Measurements from ENCODE around the gene PTPRE.

The PTPRE gene

DNA sequence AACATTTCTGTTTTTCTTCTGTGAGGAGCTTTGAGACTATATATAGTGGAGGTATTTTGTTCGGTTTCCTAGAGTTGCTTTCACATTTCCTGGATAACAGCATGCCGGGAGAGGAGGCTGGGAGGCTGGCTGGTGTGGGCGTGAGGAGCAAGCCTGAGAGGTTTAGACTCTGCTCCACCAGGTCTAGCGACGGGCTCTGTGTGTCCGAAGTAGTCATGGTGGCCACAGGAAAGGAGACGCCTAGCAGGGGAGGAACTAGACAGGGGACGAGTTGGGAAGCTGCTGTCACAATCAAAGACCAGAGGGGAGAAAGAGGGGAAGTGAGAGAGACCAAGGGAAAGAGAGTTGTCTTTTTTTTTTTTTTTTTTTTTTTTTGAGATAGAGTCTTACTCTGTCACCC, 19.6 kb downstream of the PTPRE start:
- no peak for DNase-seq

DNA sequence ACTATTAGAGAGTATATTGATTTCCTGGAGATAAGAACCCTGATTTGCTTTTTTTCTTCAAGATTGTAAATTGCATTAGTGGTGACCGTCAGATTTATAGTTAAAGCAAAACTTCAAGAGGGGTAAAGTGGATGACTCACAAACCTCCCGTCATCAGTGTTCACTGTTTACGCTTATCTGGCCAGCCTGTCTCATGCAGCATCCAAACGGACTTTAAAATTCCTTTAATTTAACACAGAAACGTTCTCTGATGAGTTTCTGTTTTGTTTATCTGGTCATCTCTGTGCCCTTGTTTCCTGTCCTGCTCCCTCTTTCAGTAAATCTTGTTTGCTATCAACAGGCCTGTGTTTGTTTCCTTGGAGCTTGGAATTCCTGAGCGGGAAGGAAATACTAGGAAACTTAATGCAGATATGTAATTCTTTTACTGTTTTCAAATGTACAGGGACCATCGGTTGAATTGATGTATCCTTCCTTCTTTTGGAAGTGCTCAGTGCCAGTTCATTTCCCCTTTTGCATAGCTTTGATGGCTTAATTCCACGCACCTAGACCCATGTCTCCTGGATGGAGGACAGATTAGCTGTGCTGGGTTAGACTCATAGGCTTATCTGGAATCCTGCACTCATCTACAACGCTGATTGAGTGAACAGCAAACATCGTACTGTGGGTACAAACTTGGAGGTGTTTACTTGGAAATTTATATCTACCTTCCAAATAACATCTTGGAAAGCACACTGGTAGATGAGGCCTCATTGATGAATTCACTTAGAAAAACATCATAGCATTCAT, 21.3 kb downstream of the PTPRE start:
- no peak for DNase-seq

DNA sequence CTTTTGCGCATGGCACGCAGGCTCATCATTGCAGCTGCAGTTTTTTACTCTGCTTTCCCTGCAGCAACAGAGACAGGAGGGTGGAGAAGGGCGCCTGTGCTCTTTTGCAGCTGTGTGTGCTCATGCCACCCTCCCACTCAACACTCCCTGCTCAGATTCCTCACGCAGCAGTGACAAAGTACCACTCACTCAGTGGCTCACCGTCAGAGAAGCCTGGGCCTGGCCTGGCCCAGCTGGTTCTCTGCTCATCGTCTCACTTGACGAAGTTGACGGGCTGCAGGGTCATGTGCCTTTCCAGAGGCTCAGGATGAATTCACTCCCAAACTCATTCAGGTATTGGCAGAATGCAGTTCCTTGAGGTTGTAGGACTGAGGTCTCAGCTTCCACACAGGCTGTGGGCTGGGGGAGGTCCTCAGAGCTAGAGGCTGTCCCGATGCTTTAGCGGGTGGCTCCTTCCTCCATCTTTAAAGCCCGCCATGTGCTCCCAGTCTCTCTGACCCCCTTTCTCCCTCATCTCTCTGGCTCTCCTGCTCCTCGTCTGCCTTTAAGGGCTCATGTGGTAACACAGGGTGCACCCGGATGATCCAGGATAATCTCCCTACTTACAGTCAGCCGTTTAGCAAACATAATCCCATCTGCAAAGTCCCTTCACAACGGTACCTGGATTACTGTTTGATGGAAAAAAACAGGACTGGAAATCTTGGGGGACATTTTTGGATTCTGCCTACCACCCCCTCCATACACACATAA, 25.8 kb downstream of the PTPRE start:
- DNase-seq, result no peak

DNA sequence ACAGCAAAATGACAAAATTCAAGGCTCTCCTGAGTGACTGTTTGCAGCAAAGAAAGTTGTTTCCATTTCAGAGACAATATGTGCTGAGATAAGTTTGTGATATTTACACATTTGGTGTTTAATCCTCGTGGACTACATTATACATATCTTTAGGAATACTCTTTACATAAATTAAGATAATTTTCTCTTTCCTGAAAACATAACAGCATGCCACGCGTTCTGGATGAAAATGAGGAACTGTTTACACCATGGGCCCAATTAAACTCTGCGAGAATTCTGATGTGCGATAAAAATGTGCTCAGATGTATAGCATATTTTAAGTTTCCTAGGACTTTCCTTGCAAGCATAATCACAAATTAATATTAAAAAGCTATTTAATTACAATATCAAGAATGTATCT, 26.4 kb downstream of the PTPRE start:
- DNase-seq, result no peak

DNA sequence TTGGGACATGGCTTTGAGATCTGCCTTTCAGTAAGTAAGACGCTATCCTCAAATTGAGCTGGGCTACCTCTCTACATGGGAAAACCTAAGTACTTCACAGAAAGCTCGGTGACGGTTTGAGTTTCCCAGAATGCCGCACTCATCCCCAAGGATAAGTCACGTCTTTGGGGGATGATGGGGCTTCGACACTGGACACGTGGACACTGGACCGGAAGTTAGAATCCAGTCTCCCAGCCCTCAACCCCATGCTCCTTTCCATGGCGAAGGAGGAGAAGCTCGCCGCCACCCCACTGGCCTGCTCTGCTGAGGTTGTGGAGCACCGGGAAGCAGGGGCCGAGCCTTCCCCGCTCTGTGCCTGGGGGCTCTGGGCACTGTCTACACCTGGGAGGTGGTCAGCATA, 27.5 kb downstream of the PTPRE start:
- no peak for DNase-seq

DNA sequence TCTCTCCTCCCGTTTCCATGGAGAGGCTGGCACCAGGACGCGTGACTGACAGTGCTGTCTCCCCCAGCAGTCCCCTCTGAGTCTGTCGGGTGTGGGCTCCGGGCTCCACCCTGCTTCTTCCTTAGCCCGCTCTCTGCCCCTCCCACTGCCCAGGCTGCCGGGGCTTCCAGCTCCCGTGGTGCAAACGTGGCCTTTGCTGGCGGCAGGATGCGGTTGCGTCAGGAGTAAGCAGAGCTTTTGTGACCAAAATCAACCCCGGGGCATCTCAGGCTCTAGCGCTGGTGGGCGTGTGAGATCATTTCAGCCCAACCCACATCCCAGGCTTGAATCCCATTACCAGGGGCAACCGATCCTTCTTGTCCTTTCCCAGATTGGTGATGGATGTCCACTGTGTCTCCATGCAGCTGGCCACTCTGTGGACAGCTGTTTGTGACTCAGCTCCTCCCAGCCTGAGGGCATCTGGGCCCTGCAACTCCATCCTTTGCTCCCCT, 28.2 kb downstream of the PTPRE start:
- no peak for DNase-seq

DNA sequence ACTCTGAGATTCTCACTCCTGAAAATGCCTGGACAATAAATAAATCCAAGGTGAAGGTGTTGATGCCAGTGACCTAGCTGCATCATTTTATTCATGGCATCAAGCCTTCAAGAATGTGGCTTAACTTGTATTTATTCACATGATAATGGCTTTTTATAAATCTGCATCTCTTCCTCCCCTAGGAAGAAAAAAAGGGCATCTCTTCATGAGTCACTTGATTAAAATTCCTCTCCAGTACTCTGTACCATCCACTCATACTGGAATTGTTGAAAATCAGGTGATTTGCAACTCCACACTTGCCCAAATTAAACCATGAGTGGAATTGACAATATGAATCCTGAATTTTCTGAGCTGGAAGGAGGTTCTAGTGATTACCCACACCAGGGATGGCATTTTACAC, 30.2 kb downstream of the PTPRE start:
- no peak for DNase-seq

DNA sequence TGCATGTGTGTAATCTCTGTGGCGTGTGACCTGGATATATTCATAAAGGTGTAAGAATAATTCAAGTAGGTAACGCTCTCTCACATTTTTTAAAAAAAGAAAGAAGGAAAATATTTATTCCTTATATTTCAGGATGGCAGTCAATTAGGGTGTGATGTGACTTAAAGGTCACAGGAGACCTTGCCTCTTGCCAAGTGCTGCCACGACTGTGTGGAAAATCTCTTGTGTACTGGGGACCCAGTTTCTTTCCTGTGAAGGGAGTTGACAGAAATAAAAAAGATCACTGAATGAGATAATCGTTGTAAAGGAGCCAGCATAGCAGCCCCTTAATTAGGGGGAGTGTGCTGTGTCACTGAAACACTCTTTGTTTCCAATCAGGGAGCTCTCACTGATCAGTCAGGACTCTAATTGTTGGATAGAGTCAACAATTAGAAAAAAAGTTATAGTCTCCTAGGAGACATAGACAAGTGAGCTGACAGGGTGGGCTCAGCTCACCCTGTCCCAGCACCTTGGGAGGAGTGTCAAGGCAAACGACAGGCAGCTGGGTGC, 31.1 kb downstream of the PTPRE start:
- DNase-seq, result no peak

DNA sequence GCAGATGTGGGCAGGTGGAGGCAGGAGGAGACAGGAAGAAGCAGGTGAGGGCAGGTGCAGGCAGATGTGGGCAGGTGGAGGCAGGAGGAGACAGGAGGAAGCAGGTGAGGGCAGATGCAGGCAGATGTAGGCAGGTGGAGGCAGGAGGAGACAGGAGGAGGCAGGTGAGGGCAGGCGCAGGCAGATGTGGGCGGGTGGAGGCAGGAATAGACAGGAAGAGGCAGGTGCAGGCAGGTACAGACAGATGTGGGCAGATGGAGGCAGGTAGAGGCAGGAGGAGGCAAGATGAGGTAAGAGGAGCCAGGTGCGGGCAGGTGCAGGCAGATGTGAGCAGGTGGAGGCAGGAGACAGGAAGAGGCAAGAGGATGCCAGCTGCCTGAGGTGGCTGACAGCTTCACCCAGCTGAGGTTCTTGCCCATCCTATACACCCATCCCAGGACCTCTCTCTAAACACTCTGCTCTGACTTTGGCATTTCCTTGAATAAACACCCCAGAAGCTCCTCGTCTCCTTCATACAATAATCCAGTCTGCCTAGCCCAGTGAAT, 33.0 kb downstream of the PTPRE start:
- DNase-seq, result no peak

DNA sequence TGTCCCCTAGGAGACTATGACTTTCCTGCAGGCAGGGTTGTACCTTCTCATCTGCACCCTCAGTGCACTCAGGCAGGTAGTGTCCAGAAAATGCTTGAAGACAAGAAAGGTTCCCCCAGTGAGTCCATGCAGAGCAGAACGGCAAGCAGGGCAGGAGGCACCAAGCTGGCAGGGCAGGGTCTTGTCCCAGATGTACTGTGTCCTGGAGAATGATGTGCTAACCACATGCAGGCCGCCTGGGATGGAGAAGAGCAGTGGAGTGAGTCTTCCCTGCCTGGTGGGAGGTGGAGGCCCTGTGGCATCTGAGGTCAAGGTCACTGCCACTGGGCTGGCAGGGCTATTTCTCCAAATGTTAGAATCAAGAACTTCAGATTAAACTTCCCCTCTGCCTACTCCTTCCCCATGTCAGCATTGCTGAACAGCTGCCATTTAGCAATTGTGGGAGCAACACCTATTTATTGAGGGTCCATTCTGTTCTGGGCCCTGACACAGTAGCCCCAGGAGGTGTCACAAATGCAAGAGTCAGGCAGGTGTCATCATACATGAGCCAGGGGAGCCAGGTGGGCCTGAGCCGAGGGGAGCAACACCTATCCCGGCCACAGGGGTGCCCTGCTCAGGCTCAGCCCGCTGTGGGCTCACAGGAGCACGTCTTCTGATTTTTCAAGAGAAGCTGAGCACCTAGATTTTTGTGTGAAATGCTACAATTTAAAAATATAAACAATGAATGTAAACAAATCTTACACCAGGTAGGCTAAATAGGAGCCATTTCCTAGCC, 34.1 kb downstream of the PTPRE start:
- DNase-seq, result no peak

DNA sequence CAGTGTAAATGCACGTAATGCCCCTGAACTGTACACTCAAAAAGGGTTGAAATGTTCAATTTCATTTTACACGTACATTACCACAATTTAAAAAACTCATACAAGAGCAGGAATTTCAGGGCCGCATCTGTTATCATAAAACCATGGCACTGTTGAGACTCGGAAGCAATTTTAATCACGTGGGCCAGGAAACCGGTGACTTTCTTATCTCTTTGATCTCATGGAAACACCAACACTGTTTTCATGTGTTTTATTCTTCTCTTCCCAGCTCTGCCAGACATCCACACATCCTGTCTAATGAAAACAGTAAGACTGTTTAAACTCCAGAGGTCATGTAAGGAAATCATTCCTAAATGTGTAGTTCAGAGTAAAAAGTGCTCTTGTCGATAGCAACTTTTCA, 35.9 kb downstream of the PTPRE start:
- DNase-seq, result no peak

DNA sequence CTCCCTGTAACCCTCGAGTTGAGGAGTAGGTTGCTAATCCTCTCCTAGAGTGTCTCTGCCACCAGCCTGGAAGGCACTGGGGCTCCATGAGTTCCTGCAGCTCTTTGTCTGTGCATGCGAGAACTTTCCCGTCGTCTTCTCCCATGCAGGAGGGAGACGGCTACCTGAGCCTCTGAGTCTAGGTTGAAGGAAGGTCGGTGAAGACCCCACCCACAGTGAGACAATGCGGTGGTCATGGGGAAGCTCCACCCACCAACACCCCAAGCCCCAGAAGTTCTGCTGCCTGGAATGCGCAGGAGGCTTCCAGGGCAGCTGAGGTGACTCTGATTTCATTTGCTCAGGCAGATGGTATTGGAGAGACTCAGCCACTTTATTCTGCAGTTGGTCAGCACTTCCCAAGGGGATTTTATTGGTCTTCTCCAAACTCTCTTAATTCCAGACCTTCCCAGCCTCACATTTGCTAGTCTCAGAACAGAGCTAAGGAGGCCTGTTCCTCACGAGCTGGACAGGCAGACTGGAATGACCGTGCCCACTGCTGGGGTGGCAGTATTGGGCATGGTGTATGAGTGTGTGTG, 36.5 kb downstream of the PTPRE start:
- DNase-seq, result no peak

DNA sequence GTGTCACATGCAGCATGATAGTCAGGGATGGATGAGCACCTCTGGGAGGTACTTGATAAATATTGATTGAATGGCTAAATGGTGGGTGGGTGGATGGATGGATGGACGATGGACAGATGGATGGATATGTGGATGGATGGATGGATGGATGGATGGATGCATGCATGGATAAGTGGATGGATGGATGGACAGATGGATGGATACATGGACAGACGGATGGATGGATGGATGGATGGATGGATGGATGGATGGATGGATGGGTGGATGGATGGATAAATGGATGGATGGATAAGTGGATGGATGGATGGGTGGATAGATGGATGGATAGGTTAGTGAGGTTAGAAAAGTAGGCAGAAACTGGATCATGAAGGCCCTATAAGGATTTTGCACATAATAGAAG, 37.4 kb downstream of the PTPRE start:
- no peak for DNase-seq

DNA sequence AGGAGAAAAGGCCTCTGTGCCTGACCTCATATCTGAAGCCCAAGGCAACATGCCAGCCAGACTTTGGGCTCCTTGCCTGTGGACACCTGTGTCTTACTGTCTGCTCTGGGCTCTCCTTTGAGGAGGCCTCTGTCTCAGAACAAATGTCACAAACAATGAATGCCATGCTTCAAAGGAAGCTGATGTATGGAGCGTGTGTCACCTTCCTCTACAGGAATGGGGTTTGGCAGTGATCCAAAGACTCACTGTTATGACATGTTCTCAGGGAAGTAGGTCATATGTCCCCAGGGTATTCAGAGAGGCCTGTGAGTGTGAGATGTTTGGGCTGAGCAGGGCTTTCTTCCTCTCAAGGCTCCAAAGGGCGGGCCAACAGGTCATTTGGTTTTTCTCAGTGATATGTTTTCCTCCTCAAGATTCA, 38.4 kb downstream of the PTPRE start:
- no peak for DNase-seq

DNA sequence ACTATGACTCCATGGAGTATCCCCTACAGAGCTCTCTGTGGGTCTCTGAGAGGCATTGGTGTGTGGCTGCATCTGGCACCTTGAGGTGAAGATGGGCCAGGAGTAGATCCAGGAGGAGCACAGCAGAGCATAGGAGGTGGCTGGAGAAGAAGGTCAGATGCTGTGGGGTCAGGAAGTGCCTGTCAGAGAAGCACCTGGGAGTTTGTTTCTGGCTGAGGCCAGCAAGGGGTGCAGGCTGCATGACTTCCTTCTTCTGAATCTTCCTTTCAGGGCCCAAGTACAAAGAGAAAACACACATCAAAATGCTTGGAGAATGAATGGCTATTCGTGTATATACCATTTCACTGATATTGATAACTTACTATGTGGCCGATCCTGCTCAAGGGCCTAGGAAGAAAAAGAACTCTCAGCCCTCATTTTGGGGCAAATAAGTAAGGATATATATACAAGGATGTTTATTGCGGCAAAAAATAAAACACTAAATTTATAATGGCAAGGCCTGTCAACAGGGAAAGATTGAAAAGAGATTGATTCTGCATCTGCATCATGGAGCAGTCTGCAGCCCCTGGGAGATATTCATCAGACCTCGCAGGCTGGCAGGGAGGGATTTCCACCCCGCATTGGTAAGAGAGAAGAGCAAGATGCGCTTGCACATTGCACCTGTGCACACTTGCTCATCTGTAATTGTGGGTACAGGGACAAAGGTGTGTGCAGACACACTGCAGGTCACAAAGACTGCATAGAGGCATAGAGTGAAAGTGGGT, 39.2 kb downstream of the PTPRE start:
- DNase-seq, result no peak

DNA sequence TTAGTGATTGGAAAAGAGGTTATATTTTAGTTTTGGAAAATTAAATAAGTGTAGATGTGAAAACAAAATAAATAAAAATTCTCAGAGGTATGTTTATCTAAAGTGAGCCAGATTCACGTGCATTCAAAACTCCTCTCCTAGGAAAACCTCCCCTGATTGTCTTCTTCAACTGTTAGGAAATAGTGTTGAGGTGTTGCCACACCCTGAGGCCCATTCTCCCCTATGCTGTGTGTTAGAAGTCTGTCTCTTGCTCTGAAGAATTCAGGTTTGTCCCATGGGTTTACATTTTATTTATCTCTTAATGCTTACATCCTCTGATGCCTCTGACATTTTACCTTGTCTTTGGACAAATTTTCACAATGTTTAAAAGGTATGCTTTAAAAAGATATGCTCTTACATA, 40.3 kb downstream of the PTPRE start:
- no peak for DNase-seq

DNA sequence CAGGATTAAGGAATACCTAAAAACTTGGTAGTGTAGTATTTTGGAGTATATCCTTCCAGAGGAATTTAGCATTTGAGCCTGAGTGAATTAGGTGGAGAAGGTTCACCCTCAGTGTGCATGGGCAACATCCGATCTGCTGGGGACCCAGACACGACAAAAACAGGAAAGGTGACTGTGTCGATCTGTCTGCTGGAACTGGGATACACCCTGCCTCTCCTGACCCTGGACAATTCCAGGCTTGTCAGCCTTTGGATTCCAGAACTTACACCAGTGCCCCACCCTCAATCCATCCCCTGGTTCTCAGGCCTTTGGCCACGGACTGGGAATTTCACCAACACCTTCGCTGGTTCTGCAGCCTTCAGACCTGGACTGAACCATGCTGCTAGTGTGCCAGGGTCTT, 41.9 kb downstream of the PTPRE start:
- DNase-seq, result no peak

DNA sequence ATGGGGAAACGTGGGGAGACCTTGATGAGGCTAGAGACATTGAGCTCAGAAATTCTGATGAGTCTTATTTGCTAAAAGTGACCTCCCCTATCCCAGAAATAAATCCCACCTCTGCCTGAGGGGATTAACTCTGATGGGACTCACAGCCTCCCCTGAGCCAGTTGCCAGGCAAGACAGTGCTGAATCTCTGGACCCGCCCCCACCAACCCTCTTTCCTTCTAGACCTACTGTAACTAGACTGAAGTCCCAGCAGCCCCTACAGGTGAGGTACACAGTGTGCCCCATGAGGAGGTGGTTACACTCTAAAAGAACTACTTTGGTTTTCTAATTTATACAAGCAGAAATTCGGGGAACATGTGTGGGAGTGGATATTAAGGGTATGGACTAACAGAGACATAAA, 42.9 kb downstream of the PTPRE start:
- no peak for DNase-seq

DNA sequence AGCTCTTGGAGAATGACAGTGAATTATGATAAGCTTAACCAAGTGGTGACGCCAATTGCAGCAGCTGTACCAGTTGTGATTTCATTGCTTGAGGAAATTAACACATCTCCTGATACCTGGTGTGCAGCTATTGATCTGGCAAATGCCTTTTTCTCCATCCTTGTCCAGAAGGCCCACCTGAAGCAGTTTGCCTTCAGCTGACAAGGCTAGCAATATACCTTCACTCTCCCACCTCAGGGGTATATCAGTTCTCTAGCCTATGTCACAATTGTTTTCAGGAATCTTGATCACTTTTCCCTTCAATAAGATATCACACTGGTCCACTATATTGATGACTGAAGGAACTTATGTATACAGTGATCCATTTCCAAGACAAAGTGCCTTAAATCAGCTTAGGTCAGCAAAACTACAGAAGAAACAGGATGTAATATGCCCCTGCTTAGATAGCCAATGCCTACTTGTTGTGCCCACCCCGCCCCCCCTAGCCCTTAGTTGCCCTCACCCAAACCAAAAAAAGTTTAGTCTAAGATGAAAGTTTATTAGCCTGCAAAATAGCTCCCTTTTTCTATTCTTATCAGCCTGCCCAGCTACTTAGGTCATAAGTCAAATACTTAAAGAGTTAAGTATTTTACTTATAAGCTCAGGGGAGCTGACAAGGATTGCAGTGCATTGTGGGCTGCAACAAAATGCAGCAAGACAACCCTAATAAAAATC, 45.1 kb downstream of the PTPRE start:
- no peak for DNase-seq

DNA sequence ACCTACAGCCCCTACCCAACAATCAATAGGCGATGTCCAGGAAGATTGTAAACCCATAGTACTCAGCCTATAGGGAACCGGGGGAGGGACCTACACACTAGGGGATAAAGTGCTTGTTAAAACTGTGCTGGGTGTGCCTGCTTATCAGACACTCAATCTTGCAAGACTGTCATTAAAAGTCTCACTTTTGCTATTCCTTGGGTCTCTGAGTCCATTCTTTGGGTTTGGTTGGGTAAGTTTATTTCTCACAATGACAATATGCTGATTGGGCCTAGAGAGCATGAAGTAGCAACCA, 45.6 kb downstream of the PTPRE start:
- no peak for DNase-seq

DNA sequence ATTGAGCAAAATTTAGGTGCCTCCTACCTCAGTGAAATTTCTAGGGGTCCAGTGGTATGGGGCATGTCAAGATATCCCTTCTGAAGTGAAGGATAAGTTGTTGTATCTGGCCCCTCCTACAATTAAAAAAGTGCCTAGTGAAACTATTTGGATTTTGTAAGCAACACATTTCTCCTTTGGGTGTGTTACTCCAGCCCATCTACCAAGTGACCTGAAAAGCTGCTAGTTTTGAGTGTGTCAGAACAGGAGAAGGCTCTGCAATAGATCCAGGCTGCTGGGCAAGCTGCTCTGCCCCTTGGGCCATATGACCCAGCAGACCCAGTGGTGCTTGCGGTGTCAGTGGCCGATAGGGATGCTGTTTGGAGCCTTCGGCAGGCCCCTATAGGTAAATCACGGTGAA, 46.0 kb downstream of the PTPRE start:
- no peak for DNase-seq

Measured in right kidney (tissue), 1 donor.